Spleen (tissue), 11 donors: ENCODE data around the gene OXCT1. TPM values are rescaled to one million over a fixed set of nuclear protein-coding genes. Genes with fewer than 3 reads are reported as not detected.
"Not testable (repeated sequence)": the region's sequence is repeated elsewhere in the genome, so short reads cannot be mapped to it uniquely, and the experiment has no call there.

Source experiments
- DNase-seq: peaks from one replicate; pipeline ENCODE4 v3.0.0-alpha.2; 2020
- H3K27ac ChIP-seq, 8 donors: fragments of 200-600 bp; sonication (generic) in 7 of 8; 1 replicate in 4 of 8; 2 replicates in 4 of 8; pipeline versions ENCODE4 v1.5.0 to v1.8.0; 2016 to 2021; ENCODE audit warnings: inconsistent platforms in 4 of 8, mild to moderate bottlenecking in 4 of 8, moderate library complexity in 1 of 8
- H3K27me3 ChIP-seq, 7 donors: fragments of 200-600 bp; sonication (generic) in 6 of 7; replicated peaks in 1 of 7; 1 replicate in 4 of 7; 2 replicates in 3 of 7; pipeline versions ENCODE4 v1.5.0 to v1.8.0; 2016 to 2021; ENCODE audit warnings: inconsistent platforms in 3 of 7, mild to moderate bottlenecking in 1 of 7
- H3K36me3 ChIP-seq, 6 donors: fragments of 200-600 bp; sonication (generic) in 5 of 6; 1 replicate in 4 of 6; 2 replicates in 2 of 6; pipeline versions ENCODE4 v1.5.0 to v1.8.0; 2016 to 2021; ENCODE audit warnings: inconsistent platforms in 2 of 6
- H3K4me1 ChIP-seq, 6 donors: fragments of 200-600 bp; sonication (generic) in 5 of 6; 1 replicate in 3 of 6; 2 replicates in 3 of 6; pipeline versions ENCODE4 v1.5.0 to v1.8.0; 2016 to 2021; ENCODE audit warnings: inconsistent platforms in 3 of 6
- H3K4me3 ChIP-seq, 8 donors: fragments of 200-600 bp; sonication (generic) in 7 of 8; 1 replicate in 4 of 8; 2 replicates in 4 of 8; pipeline versions ENCODE4 v1.5.0 to v1.8.0; 2016 to 2021; ENCODE audit warnings: inconsistent platforms in 4 of 8, mild to moderate bottlenecking in 4 of 8, moderate library complexity in 2 of 8
- H3K9me3 ChIP-seq, 8 donors: fragments of 200-600 bp; sonication (generic) in 7 of 8; 1 replicate in 4 of 8; 2 replicates in 4 of 8; pipeline versions ENCODE4 v1.5.0 to v1.8.0; 2016 to 2021; ENCODE audit warnings: inconsistent platforms in 4 of 8
- POLR2A ChIP-seq, 3 donors: fragments of 450-650 bp; IDR thresholded peaks; one replicate each; pipeline ENCODE4 v1.5.1; 2017; ENCODE audit warnings: antibody characterized with exemption in 3 of 3, mild to moderate bottlenecking in 1 of 3
- POLR2AphosphoS5 ChIP-seq, 3 donors: sonication (generic); formaldehyde crosslinking; IDR thresholded peaks; one replicate each; pipeline ENCODE4 v1.5.1; 2017; ENCODE audit warnings: antibody characterized with exemption in 3 of 3
- WGBS, 5 donors: extraction: QIAGEN DNeasy Blood & Tissue Kit in 3 of 5; methylation state at CpG; one replicate each; pipeline versions ENCODE4 v1.1.5 to v1.1.7; 2013 to 2018; 5-methylcytosine and 5-hydroxymethylcytosine counted together
- intact Hi-C: fragments of 100-400 bp; cut with DNase I; formaldehyde crosslinking; loops from one replicate; pipeline ENCODE4 v1.15.0; 2023; ENCODE audit warnings: low total_unique reads
- polyA plus RNA-seq, 3 donors: library from polyadenylated mRNA; stranded (reverse); fragments of 200-250 nt; gene quantifications; one replicate each; pipeline ENCODE4 v1.2.1, GENCODE V29; 2013
- total RNA-seq, 7 donors: library from RNA; depleted of rRNA in 3 of 7; stranded (reverse); fragments of >200 nt in 3 of 7; fragmentation: NEBNext Ultra II Directional in 4 of 7; extraction: Animal tissue kit (Norgen Biotek cat#: 25700) in 4 of 7; gene quantifications; one replicate each; pipeline versions ENCODE4 v1.1.0 to v1.2.1, GENCODE V29; 2016 to 2021
- TF ChIP-seq, protein P1 (sequence below), 11 experiments: fragments of 200-600 bp in 7 of 11; fragments of 450-650 bp in 4 of 11; sonication (generic) in 4 of 11; IDR thresholded peaks in 8 of 11; conservative IDR thresholded peaks in 3 of 11; 1 replicate in 7 of 11; 2 replicates in 4 of 11; pipeline versions ENCODE4 v1.4.0 to v1.8.0; 2016 to 2021; ENCODE audit warnings: antibody characterized with exemption in 11 of 11, inconsistent platforms in 4 of 11, mild to moderate bottlenecking in 1 of 11
- donor health status: healthy with polysubstance abuse.
- donor health status: DM: no; HTN: no; CAD: no; lungs with moderate emphysema.
- donor health status: DM: no; HTN: no; CAD: no.
- donor health status: Bipolar disorder and iron deficiency.
- donor health status: healthy.
- donor health status: DM: no; HTN: no; CAD: no.
- donor health status: DM: yes; HTN: yes; CAD: no.

The OXCT1 gene
- total and polyA plus RNA-seq, 10 donors, result 7.0 to 16.7 (median 13.5) TPM

- intact Hi-C loops, result no loop called here
- peaks cover 5 to 78% (median 48%) of the 10 kb centered on the region in 6 donors for H3K36me3 ChIP-seq
- 33 to 84% (median 41%) methylated on average over 1 of the region's 1 CpG for WGBS, 5 donors
Observed at GRCh38 chr5:41851116-41851515, 19.1 kb downstream of the OXCT1 start.

DNA sequence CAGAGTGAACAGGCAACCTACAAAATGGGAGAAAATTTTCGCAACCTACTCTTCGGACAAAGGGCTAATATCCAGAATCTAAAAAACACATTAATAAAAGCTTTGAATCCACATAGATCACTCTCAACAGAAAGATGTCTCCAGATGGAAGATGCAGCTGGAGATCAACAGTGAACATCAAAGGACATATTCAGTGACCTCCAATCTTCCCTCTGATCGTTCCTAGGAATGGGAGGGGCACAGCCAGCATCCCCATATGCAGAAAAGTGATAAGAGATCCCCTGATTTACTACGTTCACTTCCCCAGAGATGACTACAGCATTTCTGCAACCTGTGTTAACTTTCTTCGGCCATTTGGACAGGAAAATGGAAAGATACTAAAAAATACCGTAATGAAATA, 21.2 kb downstream of the OXCT1 start:
- Histone ChIP-seq H3K9me3 (no peaks in the 10 kb centered on the region), H3K36me3 (peaks cover 5 to 69% (median 40%) of the 10 kb centered on the region in 6 donors), H3K4me3 (no peak overlapping the region), H3K4me1 (no peaks in the 10 kb centered on the region), H3K27ac (no peak overlapping the region), H3K27me3 (no peaks in the 10 kb centered on the region)
- no peak for DNase-seq
- 85 to 95% (median 87%) methylated on average over 6 of the region's 6 CpGs for WGBS, 5 donors
- intact Hi-C loops, result loop anchor here (10.0 kb wide), 1 partner anchor 574 kb away; no protein-coding TSS in a partner anchor
- TF ChIP-seq POLR2A (IDR thresholded peaks at IDR 0.05) (no peak), POLR2AphosphoS5 (IDR thresholded peaks at IDR 0.05) (no peak)
- TF ChIP-seq, protein P1, sequence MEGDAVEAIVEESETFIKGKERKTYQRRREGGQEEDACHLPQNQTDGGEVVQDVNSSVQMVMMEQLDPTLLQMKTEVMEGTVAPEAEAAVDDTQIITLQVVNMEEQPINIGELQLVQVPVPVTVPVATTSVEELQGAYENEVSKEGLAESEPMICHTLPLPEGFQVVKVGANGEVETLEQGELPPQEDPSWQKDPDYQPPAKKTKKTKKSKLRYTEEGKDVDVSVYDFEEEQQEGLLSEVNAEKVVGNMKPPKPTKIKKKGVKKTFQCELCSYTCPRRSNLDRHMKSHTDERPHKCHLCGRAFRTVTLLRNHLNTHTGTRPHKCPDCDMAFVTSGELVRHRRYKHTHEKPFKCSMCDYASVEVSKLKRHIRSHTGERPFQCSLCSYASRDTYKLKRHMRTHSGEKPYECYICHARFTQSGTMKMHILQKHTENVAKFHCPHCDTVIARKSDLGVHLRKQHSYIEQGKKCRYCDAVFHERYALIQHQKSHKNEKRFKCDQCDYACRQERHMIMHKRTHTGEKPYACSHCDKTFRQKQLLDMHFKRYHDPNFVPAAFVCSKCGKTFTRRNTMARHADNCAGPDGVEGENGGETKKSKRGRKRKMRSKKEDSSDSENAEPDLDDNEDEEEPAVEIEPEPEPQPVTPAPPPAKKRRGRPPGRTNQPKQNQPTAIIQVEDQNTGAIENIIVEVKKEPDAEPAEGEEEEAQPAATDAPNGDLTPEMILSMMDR (IDR thresholded peaks at IDR 0.05 in 8 of 11, conservative IDR thresholded peaks at IDR 0.05 in 3 of 11), result no peak

More at GRCh38 chr5:41851116-41851515, 19.1 kb downstream of the OXCT1 start:
- TF ChIP-seq POLR2AphosphoS5 (IDR thresholded peaks at IDR 0.05) (no peak), POLR2A (IDR thresholded peaks at IDR 0.05) (no peak)
- TF ChIP-seq, protein P1 (IDR thresholded peaks at IDR 0.05 in 8 of 11, conservative IDR thresholded peaks at IDR 0.05 in 3 of 11), result no peak
- DNase-seq, result no peak
- no peaks in the 10 kb centered on the region for H3K9me3 ChIP-seq
- H3K27me3 ChIP-seq, result no peaks in the 10 kb centered on the region
- H3K4me3 ChIP-seq, result no peak overlapping the region
- H3K4me1 ChIP-seq, result no peaks in the 10 kb centered on the region
- H3K27ac ChIP-seq, result no peak overlapping the region

DNA sequence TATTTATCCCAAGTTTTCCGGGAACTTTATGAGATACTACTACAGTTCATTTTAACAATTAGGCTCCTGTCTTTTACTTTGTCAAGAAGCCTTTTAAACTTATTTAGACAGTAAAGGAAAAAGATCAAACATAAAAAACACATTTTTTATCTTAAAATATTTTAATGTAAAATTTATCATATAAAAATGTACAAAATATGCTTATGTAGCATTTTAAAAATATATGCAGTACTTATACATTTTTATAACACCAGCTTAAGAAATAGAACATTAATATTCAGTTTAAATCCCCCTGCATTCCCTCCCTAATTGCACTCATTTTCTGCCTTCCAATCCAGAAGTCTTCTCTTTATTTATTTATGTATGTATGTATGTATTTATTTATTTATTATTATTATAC, 24.5 kb downstream of the OXCT1 start:
- not testable (repeated sequence) for DNase-seq, H3K27me3 ChIP-seq, H3K27ac ChIP-seq, H3K9me3 ChIP-seq, H3K4me3 ChIP-seq, H3K4me1 ChIP-seq
- H3K36me3 ChIP-seq, result peaks cover 0 to 56% (median 19%) of the 10 kb centered on the region in 6 donors
- intact Hi-C loops, result loop anchor here (10.0 kb wide), 1 partner anchor 571 kb away; no protein-coding TSS in a partner anchor
- WGBS, 5 donors, result 93 to 100% (median 99%) methylated on average over 1 of the region's 1 CpG

DNA sequence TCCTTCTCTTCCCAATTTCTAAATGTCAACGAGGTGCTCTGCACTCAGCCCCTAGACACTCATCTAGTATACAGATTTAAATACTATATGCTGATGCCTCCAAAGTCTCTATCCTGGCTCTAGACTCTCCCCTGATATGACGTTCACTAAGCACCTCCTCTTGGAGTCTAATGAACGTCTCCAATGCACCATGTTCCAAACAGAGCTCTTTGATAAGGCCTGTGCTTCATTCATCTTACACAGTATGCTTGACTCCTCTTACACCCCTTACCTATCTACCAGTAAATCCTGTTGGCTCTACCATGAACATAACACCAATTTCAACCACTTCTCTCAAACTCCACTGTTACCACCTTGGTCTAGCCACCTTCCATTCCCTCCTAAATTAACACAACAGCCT, 25.7 kb downstream of the OXCT1 start:
- no peak overlapping the region for H3K4me3 ChIP-seq
- intact Hi-C loops, result loop anchor here (5.0 to 10.0 kb wide), 2 partner anchors 570 to 942 kb away; no protein-coding TSS in a partner anchor
- peaks cover 0 to 3% (median 0%) of the 10 kb centered on the region in 6 donors for H3K4me1 ChIP-seq
- H3K9me3 ChIP-seq, result no peaks in the 10 kb centered on the region
- 75 to 86% (median 80%) methylated on average over 3 of the region's 3 CpGs for WGBS, 5 donors
- peaks cover 0 to 54% (median 10%) of the 10 kb centered on the region in 6 donors for H3K36me3 ChIP-seq
- DNase-seq, result no peak
- H3K27me3 ChIP-seq, result no peaks in the 10 kb centered on the region
- TF ChIP-seq POLR2A (IDR thresholded peaks at IDR 0.05) (no peak), POLR2AphosphoS5 (IDR thresholded peaks at IDR 0.05) (no peak)
- TF ChIP-seq, protein P1 (IDR thresholded peaks at IDR 0.05 in 8 of 11, conservative IDR thresholded peaks at IDR 0.05 in 3 of 11), result no peak
- H3K27ac ChIP-seq, result no peak overlapping the region
